Measurements from ENCODE around the gene PTPRC.

The PTPRC gene

GRCh38 chr1:198620951-198621824 is 17.7 kb upstream of the PTPRC start:
- DNase-seq, result no peak

GRCh38 chr1:198622001-198622400 is 16.8 kb upstream of the PTPRC start:
- DNase-seq, result no peak

GRCh38 chr1:198623752-198624647 is 14.8 kb upstream of the PTPRC start:
- no peak for DNase-seq

- DNase-seq, result no peak
Measured at GRCh38 chr1:198624648-198624980, 14.2 kb upstream of the PTPRC start.

GRCh38 chr1:198627436-198628066 is 11.3 kb upstream of the PTPRC start:
- DNase-seq, result no peak

- no peak for DNase-seq
Measured at GRCh38 chr1:198628067-198628455, 10.8 kb upstream of the PTPRC start.

- no peak for DNase-seq
Measured at GRCh38 chr1:198629610-198630009, 9.2 kb upstream of the PTPRC start.

- no peak for DNase-seq
Measured at GRCh38 chr1:198630863-198631262, 8.0 kb upstream of the PTPRC start.

- DNase-seq, result no peak
Measured at GRCh38 chr1:198631292-198631691, 7.5 kb upstream of the PTPRC start.

GRCh38 chr1:198632007-198632406 is 6.8 kb upstream of the PTPRC start:
- DNase-seq, result no peak

- no peak for DNase-seq
Measured at GRCh38 chr1:198633675-198634121, 5.1 kb upstream of the PTPRC start.

- DNase-seq, result no peak
Measured at GRCh38 chr1:198635964-198636363, 2.9 kb upstream of the PTPRC start.

GRCh38 chr1:198636391-198636790 is 2.4 kb upstream of the PTPRC start:
- DNase-seq, result no peak

GRCh38 chr1:198637157-198637556 is 1.7 kb upstream of the PTPRC start:
- DNase-seq, result no peak

GRCh38 chr1:198637916-198638437 is 863 bp upstream of the PTPRC start:
- no peak for DNase-seq

- DNase-seq, result no peak
Measured at GRCh38 chr1:198638441-198638840, 399 bp upstream of the PTPRC start.

GRCh38 chr1:198639671-198640143 is 867 bp downstream of the PTPRC start:
- DNase-seq, result no peak

- no peak for DNase-seq
Measured at GRCh38 chr1:198640174-198640573, 1.3 kb downstream of the PTPRC start.

GRCh38 chr1:198641501-198641900 is 2.7 kb downstream of the PTPRC start:
- DNase-seq, result no peak

- no peak for DNase-seq
Measured at GRCh38 chr1:198641966-198642668, 3.3 kb downstream of the PTPRC start.

GRCh38 chr1:198642983-198643382 is 4.1 kb downstream of the PTPRC start:
- DNase-seq, result no peak

- no peak for DNase-seq
Measured at GRCh38 chr1:198643808-198644207, 5.0 kb downstream of the PTPRC start.

Data from SIG-M5 (cell line).